ENCODE data around the gene SLC39A10.

DNA sequence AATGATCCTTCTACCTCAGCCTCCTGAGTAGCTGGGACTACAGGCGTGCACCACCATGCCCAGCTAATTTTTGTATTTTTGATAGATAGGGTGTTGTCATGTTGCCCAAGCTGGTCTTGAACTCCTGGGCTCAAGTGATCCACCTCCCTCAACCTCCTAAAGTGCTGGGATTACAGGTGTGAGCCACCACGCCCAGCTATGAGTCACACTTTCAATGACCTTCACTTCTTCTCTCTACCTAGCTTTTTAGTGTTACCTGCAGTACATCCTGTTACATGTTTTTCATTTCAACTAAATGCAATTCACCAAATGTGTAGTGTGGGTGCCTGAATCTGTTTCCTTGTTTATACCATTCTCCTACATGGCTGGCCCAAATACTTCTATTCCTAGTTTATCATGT, 64.0 kb downstream of the SLC39A10 start:
- TF ChIP-seq EZH2 (IDR thresholded peaks at IDR 0.05; ENCODE audit: borderline replicate concordance, low read depth, low read length, severe bottlenecking) (no peak), CTCF (IDR thresholded peaks at IDR 0.05; ENCODE audit: extremely low read depth in 1 of 2, insufficient read depth in 1 of 2, low read depth in 1 of 2, low read length in 2 of 2) (no peak), POLR2AphosphoS5 (IDR thresholded peaks at IDR 0.05; ENCODE audit: insufficient read depth, low read depth, low read length) (no peak), POLR2A (IDR thresholded peaks at IDR 0.05; ENCODE audit: low read depth, low read length) (no peak), FOS (IDR thresholded peaks at IDR 0.05; ENCODE audit: borderline replicate concordance, insufficient read depth, low read length) (no peak), MAX (IDR thresholded peaks at IDR 0.05; ENCODE audit: insufficient read depth, insufficient read length) (no peak), MYC (IDR thresholded peaks at IDR 0.05; ENCODE audit: low read depth, low read length) (no peak), JUN (IDR thresholded peaks at IDR 0.05; ENCODE audit: borderline replicate concordance, insufficient read depth, insufficient read length, low read depth) (no peak)
